Cerebellar nuclear complex (tissue), 1 donor: ENCODE results near the gene ZSWIM3.

Experiments
- DNase-seq, 2 experiments: peaks; one replicate each; lab custom pipeline; 2025; lab: John Stamatoyannopoulos, UW

The ZSWIM3 gene

GRCh38 chr20:45833030-45833882 lies 24.2 kb upstream of the ZSWIM3 start, which contains the start of gene SNX21:
TSS of gene SNX21 (plus strand) at chr20:45833799. CDS start at chr20:45833920, 121 bp downstream.
- peak in 1 of 2 experiments; percentile 14 for DNase-seq

- DNase-seq = peak in 1 of 2 experiments; percentile 48
Measured at GRCh38 chr20:45833883-45834796, 23.3 kb upstream of the ZSWIM3 start.

- DNase-seq = no peak
Measured at GRCh38 chr20:45834797-45835161, 22.6 kb upstream of the ZSWIM3 start.

GRCh38 chr20:45835329-45835765 lies 22.1 kb upstream of the ZSWIM3 start:
- DNase-seq = no peak

GRCh38 chr20:45835825-45836224 lies 21.6 kb upstream of the ZSWIM3 start:
- no peak for DNase-seq

GRCh38 chr20:45836841-45837240 lies 20.6 kb upstream of the ZSWIM3 start:
- DNase-seq = no peak

GRCh38 chr20:45840700-45841198 lies 16.7 kb upstream of the ZSWIM3 start:
- no peak for DNase-seq

GRCh38 chr20:45841407-45842129 lies 15.8 kb upstream of the ZSWIM3 start:
- DNase-seq = no peak

- DNase-seq = no peak
Measured at GRCh38 chr20:45842169-45842812, 15.1 kb upstream of the ZSWIM3 start.

- DNase-seq = no peak
Measured at GRCh38 chr20:45843506-45843905, 13.9 kb upstream of the ZSWIM3 start.

- DNase-seq = no peak
Measured at GRCh38 chr20:45845452-45845851, 12.0 kb upstream of the ZSWIM3 start.

- DNase-seq = no peak
Measured at GRCh38 chr20:45848421-45848820, 9.0 kb upstream of the ZSWIM3 start.

GRCh38 chr20:45848969-45849582 lies 8.3 kb upstream of the ZSWIM3 start:
- no peak for DNase-seq

GRCh38 chr20:45850238-45850637 lies 7.2 kb upstream of the ZSWIM3 start:
- DNase-seq = no peak

GRCh38 chr20:45850926-45851325 lies 6.5 kb upstream of the ZSWIM3 start:
- DNase-seq = no peak

- DNase-seq = no peak
Measured at GRCh38 chr20:45851501-45851900, 5.9 kb upstream of the ZSWIM3 start.

- no peak for DNase-seq
Measured at GRCh38 chr20:45852326-45852725, 5.1 kb upstream of the ZSWIM3 start.

- DNase-seq = no peak
Measured at GRCh38 chr20:45853484-45853883, 3.9 kb upstream of the ZSWIM3 start.

- DNase-seq = no peak
Measured at GRCh38 chr20:45857882-45858216, 435 bp downstream of the ZSWIM3 start.

- DNase-seq = no peak
Measured at GRCh38 chr20:45859916-45860315, 2.5 kb downstream of the ZSWIM3 start.
